Measurements from ENCODE around the gene CDH23. TPM values are rescaled to one million over a fixed set of nuclear protein-coding genes. Genes with fewer than 3 reads are reported as not detected.
A peak's percentile ranks its signal among the peaks of the same experiment; 100 is the strongest.
"Not testable (repeated sequence)": the region's sequence is repeated elsewhere in the genome, so short reads cannot be mapped to it uniquely, and the experiment has no call there.

The CDH23 gene
- total RNA-seq (2014; rRNA removed; shearing (Covaris generic)): not detected in 2 replicates

DNA sequence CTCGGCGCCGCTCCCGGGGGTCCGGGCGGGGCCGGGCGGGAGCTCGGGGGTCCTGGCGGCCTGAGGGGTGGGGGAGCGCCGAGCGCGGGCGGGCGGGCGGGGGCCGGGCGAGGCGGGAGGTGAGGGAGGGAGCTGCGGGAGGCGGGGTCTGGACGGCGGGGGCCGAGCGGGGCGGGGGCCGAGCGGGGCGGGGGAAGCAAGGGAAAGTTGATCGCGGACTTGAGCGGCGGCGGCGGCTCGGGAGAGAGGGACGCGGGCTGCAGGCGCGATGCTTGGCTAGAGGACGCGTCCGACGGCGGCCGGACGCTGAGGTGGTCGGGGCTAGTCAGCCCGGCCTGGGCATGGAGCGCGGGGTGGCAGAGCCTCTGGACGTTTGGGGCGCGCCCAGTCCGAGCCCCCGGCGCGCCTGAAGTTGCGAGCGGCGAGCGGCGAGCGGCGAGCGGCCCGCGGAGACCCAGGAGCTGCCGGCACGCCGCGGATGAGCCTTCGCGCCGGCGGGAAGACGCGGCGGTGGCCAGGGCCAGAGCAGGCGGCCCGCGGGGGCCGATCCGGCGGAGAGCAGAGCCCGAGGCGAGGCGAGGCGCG is at the start of gene CDH23:
Gene CDH23, plus strand, starts transcription at position 210 of the 585 bp plus-strand sequence. CDS start 42,912 bp downstream, outside the sequence.
- peak; percentile 8 for DNase-seq (ENCODE audit: low read depth)

GRCh38 chr10:71347587-71348395 is 48.9 kb upstream of the CDH23 start:
- no peak for DNase-seq (ENCODE audit: low read depth)

DNA sequence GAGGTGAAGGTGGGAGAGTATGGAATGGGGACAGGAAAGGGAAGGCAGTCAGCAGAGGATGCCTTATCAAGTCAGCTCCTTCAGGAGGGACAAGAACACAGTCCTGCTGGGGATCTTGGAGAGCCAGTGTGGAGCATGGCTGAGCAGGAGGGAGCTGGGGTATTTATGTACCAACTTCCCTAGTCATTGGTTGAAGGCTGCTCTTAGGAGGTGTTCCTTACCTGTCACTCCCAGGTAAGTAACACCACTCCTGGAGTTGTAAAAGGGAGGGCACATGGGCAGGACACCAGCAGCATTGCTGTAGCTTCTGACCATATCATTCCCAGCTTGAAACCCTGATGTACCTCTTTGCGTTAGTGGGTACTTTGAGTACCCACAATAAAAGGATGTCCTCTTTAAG is 47.9 kb upstream of the CDH23 start:
- DNase-seq (ENCODE audit: low read depth): no peak

DNA sequence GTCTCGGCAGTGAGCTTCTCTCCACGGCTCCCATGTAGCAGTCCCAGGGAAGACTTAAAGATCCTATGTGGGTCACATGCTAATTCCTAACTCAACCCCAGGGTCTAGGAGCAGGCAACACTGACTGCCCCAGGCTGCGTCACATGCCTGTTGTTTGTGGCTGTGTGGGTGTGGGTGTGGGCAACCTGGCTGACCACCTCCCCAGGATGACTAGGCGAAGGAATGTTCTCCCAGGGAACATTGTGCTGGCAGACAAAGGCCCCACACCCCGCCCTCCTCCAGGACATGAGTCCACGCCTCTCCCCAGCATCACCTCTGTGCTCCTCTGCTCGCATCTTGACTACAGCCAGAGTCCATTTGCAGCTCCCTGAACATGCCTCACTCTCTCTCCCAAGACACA is 47.3 kb upstream of the CDH23 start:
- DNase-seq (ENCODE audit: low read depth): peak; percentile 75

GRCh38 chr10:71351087-71351486 is 45.6 kb upstream of the CDH23 start:
- DNase-seq (ENCODE audit: low read depth): no peak

- no peak for DNase-seq (ENCODE audit: low read depth)
Observed at GRCh38 chr10:71351628-71352319, 44.9 kb upstream of the CDH23 start.

- DNase-seq (ENCODE audit: low read depth): no peak
Observed at GRCh38 chr10:71353639-71354038, 43.1 kb upstream of the CDH23 start.

GRCh38 chr10:71354776-71355175 is 41.9 kb upstream of the CDH23 start:
- DNase-seq (ENCODE audit: low read depth): peak; percentile 39

GRCh38 chr10:71355886-71356285 is 40.8 kb upstream of the CDH23 start:
- DNase-seq (ENCODE audit: low read depth): no peak

GRCh38 chr10:71357792-71358265 is 38.9 kb upstream of the CDH23 start:
- peak; percentile 62 for DNase-seq (ENCODE audit: low read depth)

- no peak for DNase-seq (ENCODE audit: low read depth)
Observed at GRCh38 chr10:71358277-71358676, 38.4 kb upstream of the CDH23 start.

DNA sequence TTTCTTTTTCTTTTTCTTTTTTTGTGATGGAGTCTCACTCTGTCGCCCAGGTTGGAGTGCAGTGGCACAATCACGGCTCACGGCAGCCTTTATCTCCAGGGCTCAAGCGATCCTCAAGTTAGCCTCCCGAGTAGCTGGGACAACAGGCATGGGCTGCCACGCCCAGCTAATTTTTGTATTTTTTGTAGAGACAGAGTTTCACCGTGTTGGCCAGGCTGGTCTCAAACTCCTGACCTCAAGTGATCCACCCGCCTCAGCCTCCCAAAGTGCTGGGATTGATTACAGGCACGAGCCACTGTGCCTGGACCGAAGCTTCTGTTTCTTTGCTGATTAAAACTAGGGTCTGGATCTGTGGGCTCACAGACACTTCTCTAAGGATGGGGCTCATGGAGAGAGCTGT is 37.8 kb upstream of the CDH23 start:
- DNase-seq (ENCODE audit: low read depth): not testable (repeated sequence)

- DNase-seq (ENCODE audit: low read depth): no peak
Observed at GRCh38 chr10:71359364-71360046, 37.2 kb upstream of the CDH23 start.

GRCh38 chr10:71360735-71361134 is 36.0 kb upstream of the CDH23 start:
- DNase-seq (ENCODE audit: low read depth): no peak

- no peak for DNase-seq (ENCODE audit: low read depth)
Observed at GRCh38 chr10:71361581-71361980, 35.1 kb upstream of the CDH23 start.

DNA sequence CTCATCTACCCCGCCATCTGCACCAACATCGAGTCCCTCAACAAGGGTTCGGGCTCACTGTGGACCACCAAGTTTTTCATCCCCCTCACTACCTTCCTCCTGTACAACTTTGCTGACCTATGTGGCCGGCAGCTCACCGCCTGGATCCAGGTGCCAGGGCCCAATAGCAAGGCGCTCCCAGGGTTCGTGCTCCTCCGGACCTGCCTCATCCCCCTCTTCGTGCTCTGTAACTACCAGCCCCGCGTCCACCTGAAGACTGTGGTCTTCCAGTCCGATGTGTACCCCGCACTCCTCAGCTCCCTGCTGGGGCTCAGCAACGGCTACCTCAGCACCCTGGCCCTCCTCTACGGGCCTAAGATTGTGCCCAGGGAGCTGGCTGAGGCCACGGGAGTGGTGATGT is 34.6 kb upstream of the CDH23 start:
- DNase-seq (ENCODE audit: low read depth): no peak

GRCh38 chr10:71363936-71364335 is 32.8 kb upstream of the CDH23 start:
- DNase-seq (ENCODE audit: low read depth): no peak

GRCh38 chr10:71365366-71365765 is 31.4 kb upstream of the CDH23 start:
- DNase-seq (ENCODE audit: low read depth): no peak

DNA sequence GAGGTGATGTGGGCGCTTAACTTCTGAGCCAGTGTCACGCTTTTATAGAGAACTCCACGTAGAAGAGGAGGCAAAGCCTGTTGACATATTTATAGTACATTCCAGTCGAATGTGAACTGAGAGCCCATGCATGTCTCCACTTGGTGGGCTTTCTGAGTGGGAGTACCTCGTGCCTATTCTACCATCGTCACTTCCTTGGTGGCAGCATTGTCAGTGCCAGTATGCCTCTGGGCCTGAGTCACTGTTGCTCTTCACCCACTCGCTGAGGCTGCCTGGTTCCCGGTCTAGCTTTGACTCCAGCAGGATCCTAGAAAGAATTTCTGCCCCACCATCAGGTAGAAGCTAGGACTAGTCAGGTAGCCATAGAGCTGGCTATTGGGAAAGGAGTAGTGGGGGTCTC is 30.0 kb upstream of the CDH23 start:
- no peak for DNase-seq (ENCODE audit: low read depth)

DNA sequence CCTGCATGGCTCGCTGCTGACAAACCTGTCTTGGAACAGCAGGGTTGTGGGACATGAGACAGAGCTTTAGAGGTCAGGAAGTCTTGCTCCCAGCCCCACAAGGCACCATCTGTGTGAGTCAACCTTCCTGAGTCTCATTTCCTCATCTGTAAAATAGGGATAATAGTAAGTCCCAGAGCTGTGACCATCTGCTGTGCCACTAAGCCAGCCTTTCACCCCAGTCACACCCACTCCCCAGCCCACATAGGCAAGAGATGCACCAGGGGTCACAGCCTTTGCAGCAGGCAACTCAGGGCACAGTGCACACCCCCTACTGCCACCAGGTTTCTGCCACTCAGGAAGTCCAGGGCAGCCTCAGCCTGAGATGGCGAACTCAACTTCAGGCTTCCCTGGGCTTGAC is 29.4 kb upstream of the CDH23 start:
- DNase-seq (ENCODE audit: low read depth): peak; percentile 31

GRCh38 chr10:71368176-71368575 is 28.5 kb upstream of the CDH23 start:
- DNase-seq (ENCODE audit: low read depth): no peak

DNA sequence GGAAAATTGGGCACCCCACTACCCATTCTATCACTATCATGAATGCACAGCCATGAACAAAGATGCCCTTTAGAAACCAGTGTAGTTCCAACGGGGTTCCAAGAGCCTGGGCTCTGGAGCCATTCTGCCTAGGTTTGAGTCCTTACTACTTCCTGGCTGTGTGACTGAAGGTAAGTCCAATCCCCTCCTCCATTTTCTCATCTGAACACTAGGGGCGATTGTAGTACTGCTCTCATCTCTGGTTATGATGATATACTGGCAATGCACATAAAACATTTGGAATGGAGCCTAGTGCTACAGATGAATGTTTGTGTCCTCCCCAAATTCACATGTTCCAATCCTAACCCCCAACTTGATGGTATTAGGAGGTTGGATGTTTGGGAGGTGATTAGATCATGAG is 28.1 kb upstream of the CDH23 start:
- DNase-seq (ENCODE audit: low read depth): no peak

Measured in M059J (cell line).